HUES6 (cell line): Measurements from ENCODE around the gene SCMH1.

Experiments
- H3K27ac ChIP-seq: 2 replicates; pipeline ENCODE4 v1.7.0; 2013; ENCODE audit warnings: low read depth, mild to moderate bottlenecking, low read length, inconsistent platforms
- H3K27me3 ChIP-seq: 2 replicates; pipeline ENCODE4 v1.6.1; 2013; ENCODE audit warnings: low read length; ENCODE audit not compliant: control insufficient read depth, insufficient read depth
- H3K36me3 ChIP-seq: 2 replicates; pipeline ENCODE4 v1.6.1; 2013; ENCODE audit warnings: low read length; ENCODE audit not compliant: control insufficient read depth, insufficient read depth
- H3K4me1 ChIP-seq: 2 replicates; pipeline ENCODE4 v1.6.1; 2013; ENCODE audit warnings: low read length; ENCODE audit not compliant: control insufficient read depth, insufficient read depth
- H3K4me3 ChIP-seq: 2 replicates; pipeline ENCODE4 v1.5.1; 2013; ENCODE audit warnings: low read depth, low read length
- H3K9ac ChIP-seq: one replicate; pipeline ENCODE4 v1.6.1; 2013; ENCODE audit warnings: mild to moderate bottlenecking, low read length
- H3K9me3 ChIP-seq: 2 replicates; pipeline ENCODE4 v1.6.1; 2013; ENCODE audit warnings: low read depth, low read length; ENCODE audit not compliant: control insufficient read depth, insufficient read depth

SCMH1 gene

DNA sequence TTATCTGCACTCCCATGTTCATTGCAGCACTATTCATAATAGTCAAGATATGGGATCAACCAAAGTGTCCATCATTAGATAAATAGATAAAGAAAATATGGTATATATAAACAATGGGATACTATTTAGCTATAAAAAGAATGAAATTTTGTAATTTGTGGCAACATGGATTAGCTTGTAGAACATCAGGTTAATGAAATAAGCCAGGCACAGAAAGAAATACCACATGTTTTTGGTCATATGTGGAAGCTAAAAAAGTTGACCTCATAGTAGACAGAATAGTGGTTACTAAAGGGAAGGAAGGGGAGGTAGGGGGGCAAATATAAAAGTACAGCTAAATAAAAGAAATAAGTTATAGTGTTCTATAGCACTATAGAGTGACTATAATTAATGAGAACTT is 68.5 kb downstream of the SCMH1 start:
- no peak overlapping the region for H3K9ac ChIP-seq
- peaks cover 5% of the 10 kb centered on the region; the same call in 1 of the 2 replicates for H3K36me3 ChIP-seq
- no peaks in the 10 kb centered on the region for H3K4me1 ChIP-seq

DNA sequence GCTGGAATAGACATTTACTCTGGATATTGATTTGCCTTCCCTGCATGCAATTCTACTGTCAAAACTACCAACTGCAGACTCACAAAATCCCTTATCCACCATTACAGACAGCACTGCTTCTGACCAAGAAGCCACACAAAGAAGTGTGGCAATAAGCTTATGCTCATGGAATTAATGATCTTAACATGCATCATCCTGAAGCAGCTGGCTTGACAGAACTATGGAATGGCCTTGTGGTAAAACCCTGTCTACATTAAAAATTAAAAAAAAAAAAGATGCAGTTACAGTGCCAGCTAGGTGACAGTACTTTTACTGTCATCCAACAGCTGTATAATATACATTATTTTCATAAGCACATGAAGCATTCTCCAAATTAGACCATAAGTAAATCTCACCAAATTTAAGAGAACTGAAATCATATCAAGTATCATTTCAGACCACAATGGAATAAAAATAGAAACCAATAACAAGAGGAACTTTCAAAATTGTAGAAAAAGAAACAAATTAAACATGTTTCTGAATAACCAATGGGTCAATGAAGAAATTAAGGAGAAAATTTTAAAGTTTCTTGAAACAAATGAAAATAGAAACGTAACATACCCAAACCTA is 70.7 kb downstream of the SCMH1 start:
- Histone ChIP-seq H3K27me3 (no peaks in the 10 kb centered on the region), H3K4me1 (no peaks in the 10 kb centered on the region), H3K27ac (no peak overlapping the region), H3K9ac (no peak overlapping the region), H3K9me3 (peaks cover 32% of the 10 kb centered on the region; the same call in 1 of the 2 replicates), H3K36me3 (peaks cover 5% of the 10 kb centered on the region; the same call in 1 of the 2 replicates), H3K4me3 (no peak overlapping the region)

More for the DNA sequence above, 68.5 kb downstream of the SCMH1 start:
- Histone ChIP-seq H3K27me3 (no peaks in the 10 kb centered on the region), H3K9me3 (peaks cover 17% of the 10 kb centered on the region; the same call in 1 of the 2 replicates), H3K27ac (no peak overlapping the region), H3K4me3 (no peak overlapping the region)

DNA sequence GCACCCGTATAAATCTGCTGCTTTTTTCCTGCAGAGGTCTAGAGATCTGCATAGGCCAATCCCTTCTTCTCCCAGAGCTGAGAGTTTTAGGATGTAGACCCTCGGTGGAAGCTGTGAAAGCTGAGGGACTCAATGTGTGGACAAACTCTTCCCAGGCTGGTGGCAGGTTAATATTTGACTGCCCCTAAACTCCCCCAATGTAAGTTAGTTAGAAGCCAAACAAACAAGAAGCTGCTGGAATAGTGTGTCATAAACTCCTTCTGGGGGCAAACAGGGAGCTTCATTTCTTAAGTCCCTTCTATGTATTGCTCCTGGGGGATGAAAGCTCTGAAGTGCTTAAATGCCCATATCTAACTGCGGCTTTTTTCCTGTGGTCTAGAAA is 72.3 kb downstream of the SCMH1 start:
- Histone ChIP-seq H3K27ac (no peak overlapping the region), H3K27me3 (no peaks in the 10 kb centered on the region), H3K9ac (no peak overlapping the region), H3K4me1 (no peaks in the 10 kb centered on the region), H3K9me3 (peaks cover 25% of the 10 kb centered on the region; the same call in 1 of the 2 replicates), H3K36me3 (peaks cover under 1% of the 10 kb centered on the region; the same call in 1 of the 2 replicates), H3K4me3 (no peak overlapping the region)

DNA sequence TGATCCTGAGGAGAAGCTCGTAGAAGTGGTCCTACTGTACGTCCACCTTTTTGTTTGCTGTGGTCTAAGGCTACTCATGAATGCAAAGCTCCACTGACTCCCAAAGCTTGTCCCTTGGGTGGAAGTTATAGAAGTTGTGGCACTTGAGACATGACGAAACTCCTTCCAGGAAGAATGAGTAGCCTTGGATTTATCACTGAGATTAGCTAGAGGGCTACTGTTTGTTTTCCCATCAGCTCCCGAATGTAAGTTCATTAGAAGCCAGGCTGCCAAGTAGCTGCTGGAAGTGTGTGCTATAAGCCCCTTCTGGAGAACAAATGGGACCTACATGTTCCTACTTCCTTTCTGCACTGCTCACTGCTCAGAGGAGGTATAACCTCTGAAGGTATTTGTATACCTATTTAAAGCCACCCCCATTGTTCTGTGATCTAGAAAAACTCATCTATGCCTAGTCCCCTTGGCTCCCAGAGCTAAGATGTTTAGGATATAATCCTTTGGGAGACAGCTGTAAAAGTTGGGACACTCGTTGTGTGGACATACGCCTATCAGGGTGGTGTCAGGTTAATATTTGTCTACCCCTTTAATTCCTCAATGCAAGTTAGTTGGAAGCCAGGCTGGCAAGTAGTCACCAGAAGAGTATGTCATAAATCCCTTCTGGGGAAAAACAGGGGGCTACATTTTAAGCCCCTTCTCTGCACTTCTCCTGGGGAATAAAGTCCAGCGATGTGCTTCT is 72.9 kb downstream of the SCMH1 start:
- Histone ChIP-seq H3K36me3 (no peaks in the 10 kb centered on the region; the same call in 1 of the 2 replicates), H3K4me3 (no peak overlapping the region), H3K27me3 (no peaks in the 10 kb centered on the region), H3K4me1 (no peaks in the 10 kb centered on the region), H3K27ac (no peak overlapping the region), H3K9me3 (peaks cover 24% of the 10 kb centered on the region; the same call in 1 of the 2 replicates), H3K9ac (no peak overlapping the region)

DNA sequence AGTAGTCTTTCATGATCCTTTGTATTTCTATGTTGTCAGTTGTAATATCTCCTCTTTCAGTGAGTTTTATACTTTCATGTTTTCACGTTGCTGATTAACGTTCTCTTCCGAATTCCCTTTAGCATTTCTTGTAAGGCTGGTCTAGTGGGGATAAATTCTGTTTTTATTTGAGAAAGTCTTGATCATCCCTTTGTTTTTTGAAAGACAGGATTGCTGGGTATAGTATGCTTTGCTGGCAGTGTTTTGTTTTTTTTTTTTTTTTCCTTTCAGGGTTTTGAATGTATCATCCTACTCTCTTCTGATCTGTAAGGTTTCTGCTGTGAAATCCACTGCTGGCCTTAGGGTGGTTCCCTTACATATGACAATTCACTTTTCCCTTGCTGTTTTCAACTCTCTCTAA is 74.4 kb downstream of the SCMH1 start:
- peaks cover 24% of the 10 kb centered on the region; the same call in 1 of the 2 replicates for H3K9me3 ChIP-seq
- peaks cover 2% of the 10 kb centered on the region for H3K36me3 ChIP-seq
- H3K27me3 ChIP-seq = no peaks in the 10 kb centered on the region
- H3K4me3 ChIP-seq = no peak overlapping the region
- H3K27ac ChIP-seq = no peak overlapping the region
- no peak overlapping the region for H3K9ac ChIP-seq
- no peaks in the 10 kb centered on the region for H3K4me1 ChIP-seq

DNA sequence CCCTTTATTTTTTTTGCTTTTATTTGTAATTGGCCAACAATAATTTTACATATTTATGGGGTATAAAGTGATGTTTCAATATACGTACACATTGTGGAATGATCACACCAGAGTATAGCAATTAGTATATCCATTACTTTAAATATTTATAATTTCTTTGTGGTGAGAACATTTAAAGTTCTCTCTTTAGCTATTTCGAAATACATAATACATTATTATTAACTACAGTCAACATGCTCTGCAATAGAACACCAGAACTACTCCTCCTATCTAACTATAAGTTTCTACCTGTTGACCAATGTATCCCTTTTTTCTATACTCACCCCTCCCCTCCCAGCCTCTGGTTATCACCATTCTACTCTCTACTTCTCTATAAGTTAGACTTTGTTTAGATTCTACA is 77.4 kb downstream of the SCMH1 start:
- H3K36me3 ChIP-seq = peaks cover 5% of the 10 kb centered on the region
- no peak overlapping the region for H3K9ac ChIP-seq

DNA sequence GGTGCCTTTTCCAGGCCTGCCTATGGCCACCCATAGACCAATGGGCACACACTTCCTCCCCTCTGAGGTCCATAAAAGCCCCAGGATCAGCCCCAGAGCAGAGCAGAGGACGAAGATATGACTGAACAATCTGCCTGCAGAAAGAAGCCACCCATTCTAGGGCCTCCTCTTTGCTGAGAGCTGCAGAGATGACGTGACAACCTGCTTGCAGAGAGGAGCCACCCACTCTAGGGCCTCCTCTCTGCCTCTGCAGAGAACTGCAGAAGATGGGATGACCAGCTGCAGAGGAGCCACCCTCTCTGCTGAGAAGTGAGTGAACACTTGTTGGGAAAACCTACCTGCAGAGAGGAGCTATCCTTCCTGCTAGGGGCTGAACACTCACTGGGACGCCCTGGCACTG is 79.7 kb downstream of the SCMH1 start:
- H3K9ac ChIP-seq = no peak overlapping the region
- H3K4me3 ChIP-seq = no peak overlapping the region
- H3K36me3 ChIP-seq = peaks cover 5% of the 10 kb centered on the region
- no peaks in the 10 kb centered on the region; the same call in 1 of the 2 replicates for H3K4me1 ChIP-seq
- 0 out of 2 replicates have a peak, but pooled peaks cover 9% of the 10 kb centered on the region for H3K9me3 ChIP-seq
- H3K27ac ChIP-seq = no peak overlapping the region
- H3K27me3 ChIP-seq = no peaks in the 10 kb centered on the region

More for the DNA sequence above, 77.4 kb downstream of the SCMH1 start:
- Histone ChIP-seq H3K4me3 (no peak overlapping the region), H3K27ac (no peak overlapping the region), H3K4me1 (no peaks in the 10 kb centered on the region), H3K9me3 (peaks cover 24% of the 10 kb centered on the region; the same call in 1 of the 2 replicates), H3K27me3 (no peaks in the 10 kb centered on the region)

DNA sequence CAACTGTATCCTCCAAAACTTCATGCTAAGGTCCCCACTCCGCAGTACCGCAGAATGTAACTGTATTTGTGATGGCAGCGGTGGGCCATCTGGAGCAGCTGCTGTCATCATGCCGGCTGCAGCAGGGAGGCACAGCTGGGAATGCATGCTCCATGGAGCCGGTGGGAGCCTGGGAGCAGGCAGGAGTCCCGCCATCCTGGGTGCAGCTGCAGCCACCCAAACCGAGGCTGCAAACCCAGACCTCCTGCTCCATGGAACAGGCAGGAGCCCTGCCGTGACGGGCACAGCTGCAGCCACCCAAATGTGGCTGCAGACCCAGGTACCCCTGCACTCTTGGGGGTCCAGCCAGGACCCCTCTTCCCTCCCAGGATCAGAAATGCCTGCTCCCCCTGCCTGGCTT is 80.3 kb downstream of the SCMH1 start:
- Histone ChIP-seq H3K4me1 (no peaks in the 10 kb centered on the region; the same call in 1 of the 2 replicates), H3K36me3 (peaks cover 5% of the 10 kb centered on the region), H3K27ac (no peak overlapping the region), H3K4me3 (no peak overlapping the region), H3K27me3 (no peaks in the 10 kb centered on the region), H3K9me3 (0 out of 2 replicates have a peak, but pooled peaks cover 3% of the 10 kb centered on the region), H3K9ac (no peak overlapping the region)

DNA sequence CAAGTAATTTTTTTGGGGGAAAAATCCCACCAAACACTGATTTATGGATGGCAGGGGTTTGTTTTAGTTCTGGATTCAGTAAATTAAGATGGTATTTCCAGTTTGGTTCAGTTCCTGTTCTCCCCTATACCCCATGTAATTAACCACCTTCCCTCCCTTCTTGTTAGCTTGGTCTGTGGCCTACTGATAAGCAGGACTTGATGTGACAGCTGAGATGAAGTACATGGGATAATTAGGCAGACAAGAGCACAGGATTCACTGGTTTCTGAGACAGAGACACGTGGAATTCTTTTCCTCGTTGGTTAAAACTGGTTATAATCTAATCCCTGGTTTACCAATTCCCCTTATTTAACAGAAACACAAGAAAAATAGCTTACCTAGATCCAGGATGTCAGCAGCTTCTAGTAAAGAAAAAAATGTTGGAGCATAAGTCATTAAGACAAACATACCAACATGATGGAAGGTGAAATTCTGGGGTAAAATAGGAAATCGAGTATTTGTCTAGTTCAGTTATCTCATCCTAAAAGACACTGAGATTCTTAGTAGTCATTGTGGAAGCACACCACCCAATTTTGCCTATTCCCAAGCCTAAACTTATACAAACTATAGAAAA is 81.5 kb downstream of the SCMH1 start:
- Histone ChIP-seq H3K4me3 (no peak overlapping the region), H3K27ac (no peak overlapping the region)

DNA sequence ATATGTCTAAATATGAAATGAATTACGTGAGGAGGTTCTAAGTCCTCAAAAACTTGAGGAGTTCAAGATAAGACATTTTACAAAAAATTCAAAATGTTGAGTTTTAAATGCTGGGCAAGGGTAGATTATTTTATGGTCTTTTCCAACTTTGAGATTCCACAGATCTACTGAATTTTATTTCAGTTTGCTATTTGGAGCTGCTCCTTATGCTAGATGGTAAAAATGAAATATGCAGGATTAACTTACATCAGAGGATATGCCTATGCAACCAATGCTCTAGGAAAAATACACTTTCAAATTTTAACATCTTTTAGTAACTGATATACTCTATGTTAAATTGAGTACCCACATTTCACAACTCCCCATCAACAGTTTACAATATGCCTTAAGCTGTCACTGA is 83.1 kb downstream of the SCMH1 start:
- no peaks in the 10 kb centered on the region for H3K27me3 ChIP-seq
- H3K27ac ChIP-seq = no peak overlapping the region
- no peak overlapping the region for H3K9ac ChIP-seq
- H3K4me3 ChIP-seq = no peak overlapping the region
- H3K4me1 ChIP-seq = peaks cover 2% of the 10 kb centered on the region; the same call in 1 of the 2 replicates
- H3K9me3 ChIP-seq = no peaks in the 10 kb centered on the region
- H3K36me3 ChIP-seq = peaks cover 5% of the 10 kb centered on the region

More for the DNA sequence above, 81.5 kb downstream of the SCMH1 start:
- Histone ChIP-seq H3K9me3 (no peaks in the 10 kb centered on the region), H3K27me3 (no peaks in the 10 kb centered on the region), H3K4me1 (peaks cover 2% of the 10 kb centered on the region; the same call in 1 of the 2 replicates), H3K9ac (no peak overlapping the region), H3K36me3 (peaks cover 5% of the 10 kb centered on the region)
